Right renal cortex interstitium (tissue), 3 donors: ENCODE data around the gene ID2. TPM values are rescaled to one million over a fixed set of nuclear protein-coding genes. Genes with fewer than 3 reads are reported as not detected.
A peak's percentile ranks its signal among the peaks of the same experiment; 100 is the strongest.

Source experiments
- DNase-seq, 3 donors: peaks; one replicate each; pipeline ENCODE4 v3.0.0-alpha.2; 2013; ENCODE audit warnings: low read depth in 3 of 3, low spot score in 2 of 3
- polyA plus RNA-seq, 3 donors: library from polyadenylated mRNA; unstranded; fragments of 120-200 nt; gene quantifications; one replicate each; pipeline ENCODE4 v1.2.1, GENCODE V29; 2013; ENCODE audit not compliant: insufficient read length in 3 of 3

The ID2 gene
- polyA plus RNA-seq, 3 donors: 297 to 325 (median 312) TPM

DNA sequence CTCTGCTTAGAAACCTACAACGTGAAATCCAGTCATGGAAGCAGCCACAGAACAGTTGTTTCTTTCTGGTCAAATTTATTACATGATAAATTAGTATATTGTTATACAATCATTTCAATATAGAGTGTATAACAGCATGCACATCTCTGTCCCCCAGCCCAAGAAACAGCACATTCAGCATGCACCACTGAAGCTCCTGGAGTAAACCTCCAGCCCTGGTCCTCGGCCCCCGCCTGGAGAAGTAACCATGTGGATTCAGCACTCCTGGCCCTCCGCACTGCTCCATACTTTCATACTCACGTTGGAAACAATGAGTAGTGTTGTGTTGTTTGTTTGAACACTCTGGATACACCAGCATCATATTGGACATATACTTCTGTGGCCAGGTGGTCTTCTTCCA lies 15.3 kb upstream of the ID2 start:
- DNase-seq: no peak

DNA sequence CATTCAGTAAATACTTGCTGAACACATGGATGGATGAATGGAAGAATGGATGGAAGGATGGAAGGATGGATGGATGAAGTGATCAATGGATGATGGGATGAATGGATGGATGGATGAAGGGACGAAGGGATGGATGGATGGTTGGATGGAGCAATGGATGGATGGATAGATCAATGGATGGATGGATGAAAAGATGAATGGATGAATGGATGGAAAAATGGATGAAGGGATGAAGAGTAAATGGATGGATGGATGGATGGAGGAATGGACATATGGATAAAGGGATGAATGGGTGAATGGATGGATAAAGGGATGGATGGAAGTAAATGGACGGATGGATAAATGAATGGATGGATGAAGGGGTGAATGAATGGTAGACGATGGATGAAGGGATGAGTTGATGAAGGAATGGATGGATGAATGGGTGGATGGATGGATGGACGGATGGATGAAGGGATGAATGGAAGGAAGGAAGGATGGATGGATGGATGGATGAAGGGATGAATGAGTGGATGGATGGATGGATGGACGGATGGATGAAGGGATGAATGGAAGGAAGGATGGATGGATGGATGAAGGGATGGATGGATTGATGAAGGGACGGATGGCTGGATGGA lies 13.9 kb upstream of the ID2 start:
- DNase-seq: no peak

DNA sequence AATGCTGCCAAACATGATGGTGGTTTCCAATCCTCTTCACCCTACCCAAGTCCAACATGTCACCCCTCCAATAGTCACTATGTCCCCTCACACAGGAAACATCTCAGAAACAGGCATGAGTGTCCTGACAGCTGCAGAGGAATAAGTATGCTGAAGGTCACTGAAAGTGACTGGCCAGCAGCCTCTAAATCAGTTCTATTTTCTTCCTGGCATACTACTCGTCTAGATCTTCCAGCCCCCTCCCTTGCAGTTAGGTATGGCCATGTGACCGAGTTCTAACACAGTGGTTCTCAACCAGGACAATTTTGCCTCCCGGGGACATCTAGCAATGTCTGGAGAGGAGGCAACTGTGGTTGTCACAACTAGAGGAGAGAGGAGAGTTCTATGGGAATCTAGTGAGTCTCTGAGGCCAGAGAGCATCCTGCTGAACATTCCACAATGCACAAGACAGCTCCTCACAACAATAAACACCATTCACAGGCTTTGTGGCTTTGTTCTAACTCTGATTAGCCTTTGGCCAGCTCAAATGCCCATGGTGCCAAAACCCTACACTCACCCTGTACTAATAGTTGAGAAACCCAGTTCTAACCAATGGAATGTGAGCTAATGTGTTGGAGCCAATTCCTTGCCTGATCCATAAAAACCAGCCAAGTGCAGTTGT lies 12.6 kb upstream of the ID2 start:
- no peak for DNase-seq

DNA sequence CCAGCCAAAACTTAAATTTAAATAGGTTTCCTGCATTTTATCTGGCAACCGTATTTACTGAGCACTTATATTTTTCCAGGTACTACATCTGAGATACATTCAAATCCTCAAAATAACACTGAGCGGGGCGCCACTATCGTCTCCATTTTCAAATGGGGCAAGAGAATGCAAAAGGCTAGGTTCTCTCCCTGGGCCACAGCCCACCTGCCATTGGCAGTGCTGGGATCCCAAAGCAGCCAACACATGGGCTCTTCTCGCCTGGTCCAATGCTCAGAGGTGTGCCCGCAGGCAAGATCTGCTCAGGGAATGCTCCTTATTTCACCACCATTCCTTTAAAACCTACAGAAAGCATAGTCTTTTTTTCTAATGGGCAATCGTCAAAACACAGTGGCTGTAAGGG lies 11.3 kb upstream of the ID2 start:
- no peak for DNase-seq

DNA sequence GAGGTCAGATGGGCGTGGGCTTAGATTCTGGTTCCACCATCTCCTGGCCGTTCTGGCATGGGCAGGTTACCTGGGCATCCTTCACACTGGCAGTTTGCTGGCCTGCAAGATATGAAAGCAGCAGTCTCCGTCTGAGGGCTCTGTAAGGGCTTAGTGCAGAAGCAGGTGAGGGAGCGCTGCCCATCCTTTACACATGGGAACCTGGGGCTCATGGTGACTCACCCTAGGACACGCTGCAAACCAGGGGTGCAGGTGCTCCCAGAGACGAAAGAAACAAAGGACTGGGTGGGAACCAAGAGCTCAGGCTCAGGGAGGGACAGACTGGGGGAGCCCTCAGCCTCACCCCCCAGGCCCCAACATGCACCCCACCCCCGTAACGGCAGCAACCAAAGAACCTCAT lies 10.7 kb upstream of the ID2 start:
- no peak for DNase-seq

DNA sequence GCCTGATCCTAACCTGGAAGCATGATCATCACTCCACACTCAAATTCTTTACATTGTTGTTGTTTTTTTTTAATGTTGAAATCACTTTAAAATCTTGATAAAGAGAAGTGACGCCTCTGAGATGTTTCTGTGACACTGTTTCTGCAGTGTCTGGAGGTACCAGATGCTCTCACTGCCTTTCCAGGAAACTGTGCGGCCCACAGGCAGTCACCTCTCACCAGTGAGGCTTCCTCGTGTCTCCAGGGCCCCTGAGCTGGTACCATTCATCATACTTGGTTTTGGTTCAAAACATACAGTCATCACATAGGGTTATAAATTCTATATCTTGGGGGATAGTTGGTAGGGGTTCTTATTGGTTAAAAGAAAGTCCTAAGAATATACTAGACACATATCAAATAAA lies 10.1 kb upstream of the ID2 start:
- DNase-seq: no peak

DNA sequence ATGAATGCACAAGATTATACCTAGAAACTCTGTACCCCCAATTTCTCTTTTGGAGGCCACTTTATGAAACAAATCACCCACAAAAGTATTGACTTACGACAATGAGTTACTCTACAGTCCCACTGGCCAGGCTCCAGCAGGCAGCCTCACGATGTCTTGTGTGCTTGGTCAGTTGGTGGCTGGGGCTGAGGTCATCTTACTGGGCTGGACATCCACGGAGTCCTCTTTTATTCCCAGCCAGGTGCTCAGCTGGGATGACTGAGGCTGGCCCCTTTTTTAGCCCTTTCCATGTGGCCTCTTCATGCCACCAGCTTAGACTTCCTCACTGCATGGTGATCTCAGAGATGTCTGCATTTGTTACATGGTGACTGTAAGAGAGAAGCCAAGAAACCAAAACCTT lies 8.9 kb upstream of the ID2 start:
- no peak for DNase-seq

DNA sequence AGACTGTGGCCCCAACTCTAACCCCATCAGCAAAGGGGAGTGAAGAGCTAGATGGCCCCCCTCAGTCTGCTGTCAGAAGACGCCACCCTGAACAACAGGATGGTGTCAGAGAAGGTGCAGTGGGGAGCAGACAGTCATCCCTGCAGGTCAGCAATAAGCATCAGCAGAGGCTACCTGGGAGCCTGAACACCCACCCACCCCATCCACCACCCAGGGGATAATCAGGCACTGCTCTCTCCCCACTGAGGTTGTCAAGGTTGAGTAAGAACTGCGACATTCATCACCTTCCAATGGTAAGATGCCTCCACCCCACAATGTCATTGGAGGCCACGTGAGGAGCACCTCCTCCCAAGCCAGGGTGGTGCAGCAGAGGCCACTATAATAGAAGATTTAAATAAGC lies 8.5 kb upstream of the ID2 start:
- DNase-seq: no peak

DNA sequence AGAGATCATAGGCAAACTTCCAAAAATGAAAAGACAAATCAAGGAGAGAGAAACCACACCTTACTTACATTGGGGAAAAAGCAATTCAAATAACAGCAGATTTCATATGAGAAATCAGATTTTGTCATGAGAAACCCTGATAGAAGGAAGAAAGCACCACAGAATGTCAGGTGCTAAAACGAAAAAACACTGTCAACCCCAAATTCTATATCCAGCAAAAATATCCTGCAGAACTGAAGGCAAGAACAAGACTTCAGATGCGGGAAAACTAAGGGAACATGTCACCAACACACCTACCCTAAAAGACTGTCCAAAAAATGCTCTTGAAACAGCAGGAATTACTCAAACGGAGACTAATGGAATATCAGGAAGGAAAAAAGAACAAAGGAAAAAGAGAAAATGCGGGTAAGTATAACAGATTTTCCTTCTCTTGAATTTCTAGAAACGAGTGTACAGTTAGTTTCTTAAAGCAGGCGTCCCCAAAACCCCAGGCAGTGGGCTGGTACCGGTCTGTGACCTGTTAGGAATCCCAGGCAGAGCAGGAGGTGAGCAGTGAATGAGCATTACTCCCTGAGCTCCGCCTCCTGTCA lies 7.3 kb upstream of the ID2 start:
- no peak for DNase-seq

DNA sequence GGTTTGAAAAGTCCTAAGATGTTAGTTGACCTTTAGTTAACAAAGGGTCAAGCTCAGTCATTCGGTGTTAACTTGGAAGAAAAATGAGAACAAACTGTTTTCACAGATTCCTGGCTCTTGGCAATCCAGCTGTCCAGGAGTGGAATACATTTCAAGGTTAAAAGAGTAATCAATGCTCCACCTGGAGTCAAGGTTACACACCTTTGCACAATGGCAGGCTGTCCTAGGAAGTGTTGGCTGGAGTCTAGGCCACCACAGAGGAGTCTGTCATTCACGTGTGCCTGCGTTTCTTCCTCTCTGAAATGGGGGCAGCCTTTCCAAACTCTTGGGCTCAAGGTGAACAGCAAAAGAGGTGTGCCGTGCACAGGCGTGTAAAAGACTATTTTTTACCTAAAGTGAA lies 6.3 kb upstream of the ID2 start:
- no peak for DNase-seq

DNA sequence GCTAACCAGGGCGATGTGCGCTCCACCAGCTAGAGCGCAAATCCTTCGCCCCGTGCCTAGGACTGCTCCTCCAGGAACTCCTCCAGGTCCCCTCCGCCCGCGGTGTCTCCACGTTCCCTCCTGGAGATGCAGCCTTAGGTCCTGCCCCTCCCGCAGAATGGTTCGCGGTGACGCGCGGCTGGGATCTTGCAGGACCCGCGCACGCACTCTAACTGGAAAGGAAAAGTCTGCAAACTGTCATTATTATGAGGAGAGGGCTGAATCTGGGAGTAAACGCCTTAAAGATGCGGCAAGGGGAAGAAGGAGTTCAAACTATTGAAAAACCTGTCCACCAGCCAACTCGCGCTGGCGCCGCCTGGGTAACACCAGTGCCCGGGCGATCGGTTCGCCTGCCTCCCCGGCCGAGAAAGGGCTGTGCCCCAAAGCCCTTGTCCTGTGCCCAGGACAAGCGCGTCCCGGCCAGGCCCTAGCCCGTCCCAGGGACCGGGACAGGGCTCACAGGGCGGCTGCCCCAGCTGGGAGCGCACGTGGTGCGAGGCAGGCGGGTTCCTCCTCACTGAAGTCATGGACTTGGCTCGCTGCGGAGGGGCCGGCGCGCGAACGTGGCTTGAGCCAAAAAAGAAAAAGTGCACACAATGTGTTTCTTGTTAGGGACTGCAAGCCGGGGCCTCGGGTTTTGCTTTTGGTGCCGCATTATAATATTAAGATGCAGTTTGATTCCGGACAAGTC lies 5.5 kb upstream of the ID2 start:
- DNase-seq: peak in 2 of 3 donors; percentile 71 to 77

DNA sequence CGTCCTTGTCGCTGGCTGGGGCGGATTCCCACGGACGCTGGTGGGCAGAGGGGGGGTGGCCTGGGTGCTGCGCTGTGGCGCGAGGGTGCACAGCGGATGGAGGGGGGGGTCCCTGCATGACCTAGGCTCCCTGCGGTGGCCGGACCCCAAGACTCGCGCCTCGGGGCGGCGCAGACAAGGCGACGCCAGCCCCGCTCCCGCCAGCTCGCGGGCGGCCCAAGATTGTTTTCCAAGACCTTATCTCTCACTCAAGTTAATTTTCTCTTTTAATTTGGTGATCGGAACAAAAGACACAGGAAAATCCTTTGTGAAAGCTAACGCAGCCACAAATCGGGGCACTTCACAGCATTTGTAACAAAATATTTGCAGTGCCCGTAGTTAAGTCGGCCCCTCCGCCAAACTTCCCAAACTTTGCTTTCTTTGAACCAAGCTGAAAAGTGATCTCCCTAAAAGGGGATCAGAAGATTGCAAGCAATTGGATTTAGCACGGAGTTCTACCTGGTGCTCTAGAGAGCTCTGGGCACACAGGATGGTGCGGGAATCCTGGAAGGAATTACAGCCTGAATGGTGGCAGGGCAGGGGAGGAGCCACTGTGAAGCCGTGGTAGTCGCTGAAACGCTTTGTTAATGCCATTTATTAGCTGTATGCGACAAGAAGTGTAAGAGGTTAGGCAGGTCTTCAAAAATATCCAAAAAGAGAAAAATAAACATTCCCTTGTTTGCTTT lies 4.8 kb upstream of the ID2 start:
- DNase-seq: peak in 1 of 3 donors; percentile 45

DNA sequence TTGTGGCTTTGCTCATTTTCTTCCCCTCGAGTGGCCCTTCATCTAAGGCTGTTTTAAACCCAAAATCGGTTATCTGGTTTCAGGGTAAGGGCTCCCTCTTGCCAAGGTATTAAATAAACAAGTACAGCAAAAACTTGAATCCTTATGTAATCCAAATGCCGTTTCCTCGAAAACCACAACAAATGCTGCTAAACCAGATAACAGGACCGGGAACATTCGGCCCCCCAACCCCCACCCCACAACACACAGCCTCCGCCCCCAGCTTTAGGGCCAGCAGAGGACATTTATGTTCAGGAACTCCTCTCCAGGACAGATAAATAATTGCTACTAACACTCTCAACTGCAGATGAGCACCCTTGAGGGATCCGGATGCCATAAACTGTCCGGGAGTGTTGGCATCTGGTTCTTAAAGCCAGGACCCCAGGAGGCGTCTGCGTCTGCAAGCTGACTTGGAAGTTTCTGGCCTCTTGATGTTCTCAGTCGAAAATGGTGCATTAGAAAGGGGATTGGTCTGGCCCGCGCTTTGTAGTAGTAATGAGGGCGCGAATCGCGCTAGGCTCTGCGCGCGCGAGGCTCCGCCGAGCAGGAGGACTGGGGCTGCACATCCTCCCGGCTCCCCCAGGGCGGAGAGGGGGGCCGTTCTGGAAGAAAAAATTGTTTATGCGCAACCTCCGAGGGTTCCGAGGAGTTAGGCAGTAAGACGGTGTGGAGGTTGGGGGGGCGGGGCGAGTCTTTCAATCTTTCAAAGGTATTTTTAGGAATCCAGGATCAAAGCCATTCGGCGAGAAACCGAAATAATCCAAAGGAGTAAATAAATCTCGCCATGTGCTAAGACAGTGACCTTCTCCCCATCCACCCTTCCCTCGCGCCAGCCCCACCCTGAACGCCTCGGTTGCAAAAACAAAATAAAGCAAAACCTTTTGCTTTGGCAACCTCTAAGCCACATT lies 3.9 kb upstream of the ID2 start:
- peak; percentile 63 to 69 (median 69) for DNase-seq

DNA sequence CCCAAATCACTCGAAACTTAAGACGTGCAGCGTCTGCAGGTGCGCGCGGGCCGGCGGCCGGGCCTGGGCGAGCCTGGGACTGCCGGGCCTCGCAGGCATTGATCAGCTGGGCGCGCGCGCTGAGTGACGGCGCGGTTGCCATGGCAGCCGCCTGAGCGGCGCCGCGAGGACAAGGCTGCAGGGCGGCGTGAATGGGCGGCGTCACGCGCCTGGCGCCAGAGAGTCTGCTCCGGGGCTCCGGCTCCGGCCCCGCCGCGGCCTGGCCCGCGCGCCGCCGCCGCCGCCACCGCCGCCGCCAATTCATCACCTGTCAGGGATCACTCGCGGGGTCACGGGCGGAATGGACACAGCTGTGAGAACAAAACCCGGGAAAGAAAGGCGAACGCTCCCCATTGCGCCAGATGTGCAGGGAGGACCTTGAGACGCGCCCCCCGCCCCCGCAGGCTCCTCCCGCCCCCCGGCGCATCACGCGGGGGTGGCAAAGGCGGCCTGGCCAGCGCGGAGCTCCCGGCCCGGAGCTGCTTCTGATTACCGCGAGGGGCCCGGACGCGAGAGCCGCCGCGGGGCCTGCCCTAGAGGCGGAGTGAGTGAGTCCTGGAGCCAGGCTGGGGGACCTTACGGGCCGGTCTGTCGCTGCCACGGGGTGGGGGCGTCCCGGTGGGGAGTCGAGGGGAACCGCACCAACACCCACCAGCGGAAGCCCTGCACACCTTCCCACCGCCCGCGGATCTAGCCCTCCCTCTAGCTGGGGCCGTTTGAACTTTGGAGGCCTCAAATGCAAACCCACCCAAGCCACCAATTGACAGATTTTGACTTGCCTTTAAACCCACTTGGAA lies 2.9 kb upstream of the ID2 start:
- peak; percentile 60 to 84 (median 83) for DNase-seq

DNA sequence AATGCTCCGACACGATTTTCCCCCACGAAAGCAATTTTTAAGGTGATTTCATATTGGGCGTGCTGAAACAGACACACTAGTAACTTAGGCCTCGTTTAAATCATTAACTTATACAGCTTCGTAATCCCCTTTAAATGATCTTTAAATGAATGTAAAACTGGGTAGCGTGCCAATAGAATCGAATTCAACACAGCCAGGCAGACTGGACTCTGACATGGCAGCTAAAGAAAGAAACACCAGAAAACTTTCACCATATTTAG lies 2.4 kb upstream of the ID2 start:
- peak in 1 of 3 donors; percentile 19 for DNase-seq

DNA sequence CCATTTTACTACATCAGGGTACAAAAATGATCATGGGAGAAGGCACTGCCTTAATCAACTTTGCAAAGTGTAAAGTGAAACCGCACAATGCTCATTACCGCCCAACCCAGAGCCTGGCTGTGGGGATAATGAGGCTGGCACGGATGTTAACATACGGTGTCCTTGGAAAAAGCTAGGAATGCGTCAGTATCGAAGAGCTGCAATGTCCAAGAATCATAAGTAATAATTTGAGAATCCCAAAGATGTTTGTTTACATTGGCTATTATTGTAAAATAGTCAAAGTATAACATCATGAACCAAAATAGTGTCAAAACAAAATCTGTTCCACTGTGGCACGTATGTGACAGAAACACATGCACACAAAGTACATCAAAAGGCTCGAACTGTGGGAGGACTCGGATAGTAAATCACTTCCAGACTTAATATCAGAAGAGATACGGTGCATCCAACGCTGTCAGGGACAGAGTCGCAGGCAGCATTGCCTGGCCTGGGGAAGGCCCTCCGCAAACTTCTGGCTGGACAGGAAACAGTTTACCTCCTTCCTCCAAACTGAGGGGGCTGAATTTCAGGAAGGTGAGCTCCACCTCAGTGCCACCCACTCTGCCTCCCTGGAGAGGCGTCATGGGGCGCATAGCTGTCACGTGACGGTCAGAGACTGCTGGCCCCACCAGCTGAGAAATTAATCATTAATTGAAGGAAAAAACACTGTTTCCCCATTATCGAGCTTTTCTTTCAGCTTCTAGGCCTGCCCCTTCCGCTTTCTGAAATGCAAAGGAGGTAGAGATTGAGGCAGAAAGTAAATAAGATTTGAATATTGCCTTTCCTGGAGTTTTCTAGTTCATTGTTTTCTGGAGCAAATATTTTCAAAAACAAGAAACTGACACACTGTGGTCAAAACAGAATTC lies 1.8 kb upstream of the ID2 start:
- DNase-seq: peak in 2 of 3 donors; percentile 52

DNA sequence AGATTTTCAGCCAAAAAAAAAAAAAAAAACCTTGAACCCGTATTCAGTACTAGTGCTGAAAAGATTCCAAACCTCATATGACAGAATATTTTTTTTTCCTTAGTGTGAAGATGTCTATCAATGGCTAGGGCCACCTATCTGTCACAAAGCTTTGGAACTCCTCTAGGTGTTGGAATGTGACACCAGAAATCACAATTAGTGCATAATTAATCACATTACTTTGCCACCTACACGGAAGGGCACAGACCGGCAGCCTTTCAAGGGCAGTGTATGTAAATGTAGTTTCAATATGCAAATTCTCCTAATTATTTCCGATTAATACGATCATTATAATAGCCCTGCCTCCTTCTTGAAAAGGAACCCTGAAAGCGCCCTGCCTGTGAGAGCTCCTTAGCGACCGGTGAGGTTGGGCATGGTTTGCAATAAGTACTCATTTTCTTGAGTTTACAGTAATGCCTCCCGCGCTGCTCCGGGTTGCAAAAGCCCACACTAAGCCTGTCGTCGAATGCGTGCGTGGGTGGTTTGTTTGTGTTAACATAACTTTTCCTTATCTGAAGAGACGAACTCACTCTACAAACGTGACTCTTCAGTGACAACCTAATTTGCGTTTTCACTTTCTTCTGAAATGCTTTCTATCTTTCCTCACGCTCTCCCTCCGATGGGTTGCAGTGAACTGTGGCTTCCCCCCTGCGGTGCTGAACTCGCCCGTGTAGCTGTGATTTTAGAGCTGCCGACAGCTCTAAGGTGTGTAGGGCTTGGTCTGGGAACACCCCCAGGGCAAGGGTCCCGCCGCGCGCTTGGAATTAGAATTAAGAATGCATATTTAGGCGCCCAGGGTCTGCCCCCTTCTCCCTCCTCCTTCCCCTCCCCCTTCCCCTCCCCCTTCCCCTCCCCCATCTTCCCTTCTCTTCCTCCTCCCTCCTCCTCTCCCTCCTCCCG lies 765 bp upstream of the ID2 start:
- DNase-seq: peak; percentile 57 to 68 (median 63)
